Adrenal gland (tissue), 12 donors: ENCODE data around the gene CUL3. TPM values are rescaled to one million over a fixed set of nuclear protein-coding genes. Genes with fewer than 3 reads are reported as not detected.
"Not testable (repeated sequence)": the region's sequence is repeated elsewhere in the genome, so short reads cannot be mapped to it uniquely, and the experiment has no call there.

Experiments used
- DNase-seq, 7 donors: peaks; one replicate each; pipeline ENCODE4 v3.0.0-alpha.2; 2019 to 2020
- H3K27ac ChIP-seq, 5 donors: fragments of 200-600 bp; sonication (generic) in 4 of 5; 1 replicate in 3 of 5; 2 replicates in 2 of 5; pipeline versions ENCODE4 v1.5.1 to v1.8.0; 2016 to 2020; ENCODE audit warnings: mild to moderate bottlenecking in 1 of 5
- H3K27me3 ChIP-seq: fragments of 200-600 bp; 2 replicates; pipeline ENCODE4 v1.8.0; 2021
- H3K36me3 ChIP-seq, 2 donors: fragments of 200-600 bp; replicated peaks in 1 of 2; 1 replicate in 1 of 2; 2 replicates in 1 of 2; pipeline versions ENCODE4 v1.5.1 to v1.8.0; 2018 to 2022
- H3K4me1 ChIP-seq, 2 donors: fragments of 200-600 bp; replicated peaks in 1 of 2; 1 replicate in 1 of 2; 2 replicates in 1 of 2; pipeline versions ENCODE4 v1.5.1 to v1.8.0; 2018 to 2021
- H3K4me3 ChIP-seq, 4 donors: fragments of 200-600 bp; sonication (generic) in 3 of 4; one replicate each; pipeline ENCODE4 v1.5.1; 2016 to 2018
- H3K9me3 ChIP-seq, 3 donors: fragments of 200-600 bp; sonication (generic) in 1 of 3; replicated peaks in 1 of 3; 1 replicate in 2 of 3; 2 replicates in 1 of 3; pipeline versions ENCODE4 v1.5.1 to v1.8.0; 2016 to 2021
- POLR2A ChIP-seq, 2 donors: fragments of 450-650 bp; IDR thresholded peaks; one replicate each; pipeline ENCODE4 v1.6.1; 2017; ENCODE audit warnings: antibody characterized with exemption in 2 of 2, mild to moderate bottlenecking in 2 of 2, moderate library complexity in 1 of 2
- WGBS, 4 donors: extraction: QIAGEN DNeasy Blood & Tissue Kit in 2 of 4; methylation state at CpG; one replicate each; pipeline versions ENCODE4 v1.1.5 to v1.1.7; 2013 to 2017; 5-methylcytosine and 5-hydroxymethylcytosine counted together
- intact Hi-C, 2 donors: fragments of 100-400 bp; cut with DNase I; formaldehyde crosslinking; loops; one replicate each; pipeline versions ENCODE4 v1.14.1 to v1.15.0; 2022 to 2023
- polyA plus RNA-seq, 3 donors: library from polyadenylated mRNA; stranded (reverse); fragments of 200-250 nt in 2 of 3; fragments of 350-450 nt in 1 of 3; fragmentation: Illumina TruSeq in 1 of 3; extraction: RNeasy Lipid Tissue Mini Kit (QIAGEN cat#74804) in 1 of 3; gene quantifications; one replicate each; pipeline ENCODE4 v1.2.3, GENCODE V29; 2013 to 2014
- total RNA-seq, 9 donors: library from RNA; depleted of rRNA in 4 of 9; stranded (reverse); fragments of >200 nt in 4 of 9; fragments of 120-200 nt in 1 of 9; fragmentation: NEBNext Ultra II Directional in 1 of 9; extraction: Animal tissue kit (Norgen Biotek cat#: 25700) in 1 of 9; gene quantifications; one replicate each; pipeline versions ENCODE4 v1.1.0 to v1.2.4, GENCODE V29; 2013 to 2023
- TF ChIP-seq, protein P1 (sequence below), 6 experiments: fragments of 450-650 bp in 4 of 6; fragments of 200-600 bp in 2 of 6; sonication (generic) in 1 of 6; IDR thresholded peaks; 1 replicate in 5 of 6; 2 replicates in 1 of 6; pipeline versions ENCODE4 v1.5.1 to v1.8.0; 2016 to 2021; ENCODE audit warnings: antibody characterized with exemption in 6 of 6, mild to moderate bottlenecking in 2 of 6, moderate library complexity in 1 of 6
- donor health status: healthy with polysubstance abuse.
- donor health status: Bipolar disorder and iron deficiency.
- donor health status: DM: yes; HTN: yes; CAD: no.
- donor health status: DM: no; HTN: no; CAD: no.
- donor health status: DM: no; HTN: no; CAD: no.
- donor health status: DM: yes; HTN: yes; CAD: no.

CUL3 gene
- total and polyA plus RNA-seq, 12 donors, result 40.5 to 122 (median 75.0) TPM

DNA sequence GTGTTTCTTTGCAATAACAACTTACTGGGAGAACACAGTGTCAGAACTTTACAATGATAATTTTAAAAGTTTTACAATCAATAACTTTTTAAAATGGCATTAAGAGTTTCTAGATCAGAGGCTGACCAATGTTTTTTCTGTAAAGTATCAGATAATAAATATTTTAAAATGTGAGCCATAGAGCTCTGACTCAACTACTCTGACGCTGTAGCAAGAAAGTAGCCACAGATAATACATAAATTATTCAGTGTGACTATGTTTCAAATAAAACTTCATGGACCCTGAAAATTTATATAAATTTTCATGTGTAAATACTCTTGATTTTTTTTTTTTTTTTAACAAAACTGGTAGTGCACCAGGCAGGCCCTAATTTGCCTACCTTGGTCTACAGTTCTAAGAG is 77.4 kb downstream of the CUL3 start:
- 66 to 86% (median 75%) methylated on average over 1 of the region's 1 CpG for WGBS, 4 donors
- intact Hi-C loops, result no loop called here
- no peak for DNase-seq
- H3K27ac ChIP-seq, result no peak overlapping the region
- TF ChIP-seq, protein P1, sequence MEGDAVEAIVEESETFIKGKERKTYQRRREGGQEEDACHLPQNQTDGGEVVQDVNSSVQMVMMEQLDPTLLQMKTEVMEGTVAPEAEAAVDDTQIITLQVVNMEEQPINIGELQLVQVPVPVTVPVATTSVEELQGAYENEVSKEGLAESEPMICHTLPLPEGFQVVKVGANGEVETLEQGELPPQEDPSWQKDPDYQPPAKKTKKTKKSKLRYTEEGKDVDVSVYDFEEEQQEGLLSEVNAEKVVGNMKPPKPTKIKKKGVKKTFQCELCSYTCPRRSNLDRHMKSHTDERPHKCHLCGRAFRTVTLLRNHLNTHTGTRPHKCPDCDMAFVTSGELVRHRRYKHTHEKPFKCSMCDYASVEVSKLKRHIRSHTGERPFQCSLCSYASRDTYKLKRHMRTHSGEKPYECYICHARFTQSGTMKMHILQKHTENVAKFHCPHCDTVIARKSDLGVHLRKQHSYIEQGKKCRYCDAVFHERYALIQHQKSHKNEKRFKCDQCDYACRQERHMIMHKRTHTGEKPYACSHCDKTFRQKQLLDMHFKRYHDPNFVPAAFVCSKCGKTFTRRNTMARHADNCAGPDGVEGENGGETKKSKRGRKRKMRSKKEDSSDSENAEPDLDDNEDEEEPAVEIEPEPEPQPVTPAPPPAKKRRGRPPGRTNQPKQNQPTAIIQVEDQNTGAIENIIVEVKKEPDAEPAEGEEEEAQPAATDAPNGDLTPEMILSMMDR (IDR thresholded peaks at IDR 0.05), result no peak
- no peak for TF ChIP-seq POLR2A (IDR thresholded peaks at IDR 0.05)
- H3K9me3 ChIP-seq, result no peaks in the 10 kb centered on the region
- H3K27me3 ChIP-seq, result no peaks in the 10 kb centered on the region
- H3K4me1 ChIP-seq, result no peaks in the 10 kb centered on the region
- H3K4me3 ChIP-seq, result no peak overlapping the region
- H3K36me3 ChIP-seq, result peaks cover 0 to 27% of the 10 kb centered on the region in 2 donors

DNA sequence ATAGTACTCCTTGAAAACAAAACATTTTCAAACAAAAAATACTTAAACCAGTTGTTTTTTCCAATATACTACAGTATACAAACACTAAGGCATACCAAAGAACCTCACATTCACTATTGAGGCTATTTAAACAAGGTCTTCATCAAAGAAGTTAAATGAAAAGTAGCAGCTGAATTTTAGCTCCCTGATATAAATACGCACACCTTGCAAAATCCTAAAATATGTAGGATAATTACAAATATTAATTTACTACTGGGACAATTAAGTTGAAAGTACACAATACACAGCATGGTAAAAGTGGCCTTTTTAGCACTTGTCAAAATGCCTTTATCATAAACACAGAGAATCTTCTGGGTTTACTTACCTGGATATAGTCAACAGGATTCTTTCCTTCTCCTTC is 78.7 kb downstream of the CUL3 start:
- intact Hi-C loops, result no loop called here
- Histone ChIP-seq H3K9me3 (no peaks in the 10 kb centered on the region), H3K4me3 (no peak overlapping the region), H3K36me3 (peaks cover 0 to 38% of the 10 kb centered on the region in 2 donors), H3K27ac (no peak overlapping the region), H3K27me3 (no peaks in the 10 kb centered on the region), H3K4me1 (no peaks in the 10 kb centered on the region)
- no peak for DNase-seq
- 95 to 98% (median 97%) methylated on average over 1 of the region's 1 CpG for WGBS, 4 donors
- TF ChIP-seq POLR2A (IDR thresholded peaks at IDR 0.05), result no peak
- TF ChIP-seq, protein P1 (IDR thresholded peaks at IDR 0.05), result no peak

DNA sequence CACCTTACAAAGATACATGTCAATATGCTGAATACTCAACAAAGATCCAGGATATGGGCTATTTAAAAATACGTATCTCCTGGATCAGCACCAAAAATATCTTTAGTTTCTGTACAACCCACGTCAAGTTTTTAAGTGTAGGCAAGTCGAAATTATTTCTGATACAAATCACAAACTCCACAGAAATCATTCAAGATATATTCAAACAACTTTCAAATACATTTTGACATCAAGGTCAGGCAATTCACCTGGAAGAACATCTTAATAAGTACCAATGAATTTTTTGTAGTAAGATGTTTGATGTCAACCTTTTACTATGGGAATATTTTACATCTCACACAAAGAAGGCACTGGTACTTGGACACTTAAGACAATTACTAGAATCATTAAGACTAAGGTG is 86.2 kb downstream of the CUL3 start:
- H3K36me3 ChIP-seq, result peaks cover 0 to 48% of the 10 kb centered on the region in 2 donors
- no peak for TF ChIP-seq POLR2A (IDR thresholded peaks at IDR 0.05)
- TF ChIP-seq, protein P1 (IDR thresholded peaks at IDR 0.05), result no peak
- H3K4me1 ChIP-seq, result no peaks in the 10 kb centered on the region
- intact Hi-C loops, result no loop called here
- no peaks in the 10 kb centered on the region for H3K27me3 ChIP-seq
- DNase-seq, result no peak
- H3K4me3 ChIP-seq, result no peak overlapping the region
- no peaks in the 10 kb centered on the region for H3K9me3 ChIP-seq
- no peak overlapping the region for H3K27ac ChIP-seq
- WGBS, 4 donors, result 90 to 95% (median 92%) methylated on average over 3 of the region's 3 CpGs

DNA sequence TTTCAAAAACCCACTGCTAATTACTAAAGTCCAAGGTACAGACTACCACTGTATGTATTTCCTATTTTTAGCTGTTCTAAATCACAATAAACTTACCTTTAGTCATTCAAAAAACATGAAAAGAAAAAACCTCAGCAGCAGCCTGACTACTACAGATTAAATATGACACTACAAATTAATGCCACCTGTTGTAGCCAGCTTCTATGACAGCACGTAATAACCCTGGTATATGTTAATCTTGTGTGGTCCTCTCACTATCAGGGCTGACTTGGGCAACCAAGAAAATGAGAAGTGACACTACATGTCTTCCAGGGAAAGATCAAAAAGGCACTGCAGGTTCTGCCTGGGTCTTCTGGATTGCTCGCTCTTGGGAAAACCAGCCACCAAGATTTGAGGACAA is 92.6 kb downstream of the CUL3 start:
- H3K27ac ChIP-seq, result no peak overlapping the region
- no peak for DNase-seq
- TF ChIP-seq, protein P1 (IDR thresholded peaks at IDR 0.05), result no peak
- TF ChIP-seq POLR2A (IDR thresholded peaks at IDR 0.05), result no peak
- WGBS, 4 donors, result 93 to 97% (median 95%) methylated on average over 2 of the region's 2 CpGs
- intact Hi-C loops, result no loop called here
- H3K4me3 ChIP-seq, result no peak overlapping the region
- peaks cover 0 to 4% of the 10 kb centered on the region in 2 donors for H3K4me1 ChIP-seq
- no peaks in the 10 kb centered on the region for H3K9me3 ChIP-seq
- peaks cover 0 to 16% of the 10 kb centered on the region in 2 donors for H3K36me3 ChIP-seq
- no peaks in the 10 kb centered on the region for H3K27me3 ChIP-seq

DNA sequence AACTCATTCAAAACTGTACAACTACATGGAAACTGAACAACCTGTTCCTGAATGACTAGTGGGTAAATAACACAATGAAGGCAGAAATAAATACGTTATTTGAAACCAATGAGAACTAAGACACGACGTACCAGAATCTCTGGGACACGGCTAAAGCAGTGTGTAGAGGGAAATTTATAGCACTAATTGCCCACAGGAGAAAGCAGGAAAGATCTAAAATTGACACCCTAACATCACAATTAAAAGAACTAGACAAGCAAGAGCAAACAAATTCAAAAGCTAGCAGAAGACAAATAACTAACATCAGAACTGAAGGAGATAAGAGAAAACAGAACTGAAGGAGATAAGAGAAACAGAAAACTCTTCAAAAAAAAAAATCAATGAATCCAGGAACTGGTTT is 97.2 kb downstream of the CUL3 start:
- H3K4me3 ChIP-seq, H3K9me3 ChIP-seq, H3K4me1 ChIP-seq, intact Hi-C loops, DNase-seq, H3K27ac ChIP-seq, H3K27me3 ChIP-seq: not testable (repeated sequence)
- WGBS, 4 donors, result 98 to 100% (median 98%) methylated on average over 4 of the region's 4 CpGs
- H3K36me3 ChIP-seq, result peaks cover 0 to 12% of the 10 kb centered on the region in 2 donors

DNA sequence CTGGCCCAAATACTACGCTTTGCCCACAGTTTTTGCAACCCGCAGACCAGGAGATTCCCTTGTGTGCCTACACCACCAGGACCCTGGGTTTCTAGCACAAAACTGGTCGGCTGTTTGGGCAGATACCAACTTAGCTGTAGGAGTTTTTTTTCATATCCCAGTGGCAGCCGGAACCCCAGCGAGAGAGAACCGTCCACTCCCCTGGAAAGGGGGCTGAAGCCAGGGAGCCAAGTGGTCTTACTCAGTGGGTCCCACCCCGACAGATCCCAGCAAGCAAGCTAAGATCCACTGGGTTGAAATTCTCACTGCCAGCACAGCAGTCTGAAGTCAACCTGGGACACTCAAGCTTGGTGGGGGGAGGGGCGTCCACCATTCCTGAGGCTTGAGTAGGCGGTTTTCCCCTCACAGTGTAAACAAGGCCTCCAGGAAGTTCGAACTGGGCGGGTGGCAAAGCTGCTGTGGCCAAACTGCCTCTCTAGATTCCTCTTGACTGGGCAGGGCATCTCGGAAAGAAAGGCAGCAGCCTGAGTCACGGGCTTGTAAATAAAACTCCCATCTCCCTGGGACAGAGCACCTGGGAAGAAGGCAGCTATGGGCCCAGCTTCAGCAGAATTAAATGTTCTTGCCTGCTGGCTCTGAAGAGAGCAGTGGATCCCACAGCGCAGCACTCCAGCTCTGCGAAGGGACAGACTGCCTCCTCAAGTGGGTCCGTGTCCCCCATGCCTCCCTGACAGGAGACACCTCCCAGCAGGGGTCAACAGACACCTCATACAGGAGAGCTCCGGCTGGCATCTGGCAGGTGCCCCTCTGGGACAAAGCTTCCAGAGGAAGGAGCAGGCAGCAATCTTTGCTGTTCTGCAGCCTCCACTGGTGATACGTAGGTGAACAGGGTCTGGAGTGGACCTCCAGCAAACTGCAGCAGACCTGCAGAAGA is 99.8 kb downstream of the CUL3 start:
- 86 to 90% (median 87%) methylated on average over 11 to 18 of the region's 18 CpGs for WGBS, 4 donors
- peaks cover 0 to 10% of the 10 kb centered on the region in 2 donors for H3K36me3 ChIP-seq
- H3K27me3 ChIP-seq, intact Hi-C loops, H3K27ac ChIP-seq, H3K4me1 ChIP-seq, H3K4me3 ChIP-seq, H3K9me3 ChIP-seq: not testable (repeated sequence)
- DNase-seq, result peak in 2 of 7 donors; percentile 12 to 33
